NCI-H1417 (cell line): ENCODE results near the gene JAKMIP2.
"Not testable (repeated sequence)": the region's sequence is repeated elsewhere in the genome, so short reads cannot be mapped to it uniquely, and the experiment has no call there.

ENCODE experiments used
- DNase-seq, 3 experiments: peaks; one replicate each; lab custom pipeline; 2025; lab: John Stamatoyannopoulos, UW

Gene JAKMIP2

GRCh38 chr5:147559749-147560148 lies 222.8 kb downstream of the JAKMIP2 start:
- no peak for DNase-seq

DNA sequence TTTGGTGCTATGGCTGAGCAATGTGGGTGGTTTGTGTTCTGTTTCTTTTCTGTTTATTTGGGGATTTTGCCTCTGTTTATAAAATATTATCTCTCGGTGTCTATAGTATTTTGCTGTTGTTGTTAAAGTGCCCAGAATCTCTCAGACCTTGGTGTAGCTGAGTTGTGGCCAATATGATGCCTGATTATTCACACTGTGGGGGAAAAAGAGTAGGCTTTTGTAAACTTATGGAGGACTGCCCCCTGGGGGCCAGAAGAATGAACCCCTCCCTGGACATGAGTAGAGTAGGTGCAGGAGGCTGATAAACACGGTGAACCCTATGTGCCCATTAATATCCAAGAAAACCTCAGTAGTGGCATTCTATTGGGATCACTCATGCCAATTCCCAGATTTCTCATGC lies 223.7 kb downstream of the JAKMIP2 start:
- DNase-seq, result peak; percentile 30 to 80 (median 56)

- DNase-seq, result peak in 1 of 3 experiments; percentile 12
Observed at GRCh38 chr5:147557876-147558745, 224.4 kb downstream of the JAKMIP2 start.

GRCh38 chr5:147555176-147555575 lies 227.4 kb downstream of the JAKMIP2 start:
- no peak for DNase-seq

DNA sequence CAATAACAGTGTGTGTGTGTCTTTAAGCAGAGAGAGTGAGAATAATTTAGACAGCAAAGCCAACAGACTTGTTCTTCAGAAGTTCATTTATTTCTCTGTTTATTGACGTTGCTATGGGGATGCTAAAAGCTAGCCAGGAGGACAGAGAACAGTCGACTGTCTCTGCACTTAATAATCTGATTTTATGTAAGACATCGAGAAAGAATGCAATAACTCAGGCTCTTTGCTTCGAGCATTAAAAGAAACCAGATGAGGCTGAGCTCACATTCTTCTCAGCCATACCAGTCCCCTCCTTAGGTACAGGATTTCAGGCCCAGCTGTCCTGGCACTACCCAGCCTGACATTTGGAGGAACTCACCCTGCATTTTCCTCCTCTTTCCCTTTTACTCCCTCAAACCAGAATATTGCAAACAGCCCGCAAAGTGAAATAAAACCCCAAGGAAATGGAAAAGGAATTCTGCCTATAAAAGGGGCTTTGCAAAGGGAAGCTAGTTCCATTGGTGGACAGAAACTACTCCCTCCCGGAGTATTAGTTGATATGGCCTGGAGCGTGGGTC lies 228.2 kb downstream of the JAKMIP2 start:
- peak in 2 of 3 experiments; percentile 9 to 20 for DNase-seq

- DNase-seq, result not testable (repeated sequence)
Observed at GRCh38 chr5:147553817-147554216, 228.7 kb downstream of the JAKMIP2 start.

DNA sequence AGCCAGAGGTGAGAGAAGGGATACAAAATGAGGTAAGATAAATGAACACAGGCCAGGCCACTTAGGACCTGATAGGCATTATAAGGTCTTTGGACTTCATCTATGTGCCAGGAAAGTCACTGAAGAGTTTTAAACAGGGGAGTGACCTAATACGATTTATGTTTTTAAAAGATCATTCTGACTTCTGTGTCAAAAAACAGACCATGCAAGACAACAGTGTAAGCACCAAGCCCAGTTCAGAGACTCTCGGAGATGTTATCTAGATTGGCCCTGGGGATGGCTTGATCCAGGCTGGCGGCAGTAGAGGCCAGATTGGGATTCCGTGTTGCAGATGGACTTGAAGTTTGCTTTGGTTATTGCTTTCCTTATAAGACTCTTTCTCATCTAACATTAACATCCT lies 229.6 kb downstream of the JAKMIP2 start:
- no peak for DNase-seq

DNA sequence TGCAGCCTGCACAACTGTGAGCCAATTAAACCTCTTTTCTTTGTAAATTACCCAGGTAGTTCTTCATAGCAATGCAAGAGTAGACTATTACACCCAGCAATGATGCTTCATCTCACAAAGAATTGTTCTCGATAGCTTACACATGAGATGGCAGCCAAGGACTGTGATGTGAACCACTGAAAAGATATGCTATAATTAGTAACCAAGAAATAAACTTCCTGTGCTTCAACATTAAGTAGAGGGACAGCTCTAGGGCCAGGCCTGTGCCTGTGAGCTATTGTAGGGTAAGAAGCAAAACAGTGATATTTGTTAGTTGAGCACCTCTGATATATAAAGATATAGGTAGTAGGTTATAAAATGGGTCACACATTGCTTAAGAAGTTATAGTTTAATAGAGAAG lies 230.9 kb downstream of the JAKMIP2 start:
- no peak for DNase-seq

DNA sequence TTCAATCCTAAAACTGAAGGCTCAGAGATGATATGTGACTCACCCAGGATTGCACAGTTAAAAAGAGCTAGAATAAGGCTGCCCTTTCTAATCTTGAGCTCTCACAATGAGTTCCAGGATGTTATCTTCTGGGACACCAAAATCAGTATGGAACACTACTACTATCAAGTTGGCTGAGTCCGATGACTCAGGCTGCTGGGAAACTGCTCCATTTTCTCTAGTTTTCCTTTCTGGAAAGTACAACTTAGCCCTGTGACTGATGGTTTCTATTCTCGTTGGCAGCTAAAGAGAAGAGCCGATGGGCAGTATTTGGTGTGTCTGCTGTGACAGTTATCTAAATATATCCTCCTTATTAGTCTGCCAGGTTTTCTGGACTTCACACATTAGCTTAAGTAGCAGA lies 234.8 kb downstream of the JAKMIP2 start:
- DNase-seq, result no peak

DNA sequence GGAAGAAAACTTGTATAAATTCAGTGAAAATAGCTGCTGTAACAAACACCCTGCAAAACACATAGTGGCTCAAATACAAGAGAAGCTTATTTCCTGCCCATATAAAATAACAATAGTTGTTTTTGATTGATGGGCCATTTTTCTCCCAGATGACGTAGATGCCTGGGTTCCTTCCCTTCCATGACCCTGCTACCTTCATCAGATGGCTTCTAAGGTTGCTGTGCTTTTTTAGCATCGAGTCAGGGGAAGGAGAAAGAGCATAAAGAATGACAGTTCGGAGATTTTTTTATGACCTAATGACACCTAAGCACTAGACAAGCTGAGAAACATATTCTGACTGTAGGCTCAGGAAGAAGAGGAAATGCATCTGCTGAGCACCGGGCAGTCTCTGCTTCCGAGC lies 238.0 kb downstream of the JAKMIP2 start:
- DNase-seq, result no peak

DNA sequence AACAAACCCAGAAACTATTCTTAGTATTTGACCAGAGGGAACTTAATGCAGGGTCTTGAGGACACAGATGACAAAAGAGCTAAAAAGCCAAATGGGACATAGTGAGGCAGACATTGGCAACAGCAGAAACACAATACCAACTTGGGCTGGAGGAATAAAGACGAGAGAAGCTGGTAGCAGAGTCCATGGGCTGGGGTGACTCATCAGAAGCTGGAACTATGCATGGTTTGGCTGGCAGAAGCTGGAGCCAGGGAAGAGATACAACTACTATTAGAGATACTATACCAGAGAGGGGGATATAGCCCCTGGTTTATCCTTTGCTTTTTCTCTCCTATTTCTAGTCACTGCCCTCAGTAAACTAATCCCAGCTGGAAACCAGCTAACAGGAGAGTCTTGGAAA lies 243.5 kb downstream of the JAKMIP2 start:
- no peak for DNase-seq

DNA sequence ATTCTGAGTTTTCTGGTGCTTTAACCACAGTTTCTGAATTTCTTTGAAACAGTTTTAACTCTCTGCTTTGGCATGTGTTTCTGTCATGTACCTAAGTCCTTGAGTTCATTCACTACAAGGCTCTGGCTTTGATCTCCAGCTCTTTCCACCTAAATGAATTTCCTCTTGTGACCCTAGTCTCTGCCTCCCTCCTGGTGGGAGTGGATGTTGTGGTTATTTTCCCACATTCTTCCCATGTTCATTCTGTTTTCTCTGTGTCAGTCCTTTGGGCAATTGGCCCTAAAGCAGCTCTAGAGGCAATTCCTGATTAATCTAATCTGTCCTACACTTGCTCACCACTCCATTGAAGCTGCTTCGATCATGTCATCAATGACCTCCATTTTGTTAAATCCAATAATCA lies 244.3 kb downstream of the JAKMIP2 start:
- DNase-seq, result no peak
